COLO668 (cell line): ENCODE results near the gene GPC3.
"Not testable (repeated sequence)": the region's sequence is repeated elsewhere in the genome, so short reads cannot be mapped to it uniquely, and the experiment has no call there.

ENCODE experiments used
- DNase-seq: peaks from one replicate; lab custom pipeline; 2025; ENCODE audit not compliant: unreplicated experiment; lab: John Stamatoyannopoulos, UW

Gene GPC3

DNA sequence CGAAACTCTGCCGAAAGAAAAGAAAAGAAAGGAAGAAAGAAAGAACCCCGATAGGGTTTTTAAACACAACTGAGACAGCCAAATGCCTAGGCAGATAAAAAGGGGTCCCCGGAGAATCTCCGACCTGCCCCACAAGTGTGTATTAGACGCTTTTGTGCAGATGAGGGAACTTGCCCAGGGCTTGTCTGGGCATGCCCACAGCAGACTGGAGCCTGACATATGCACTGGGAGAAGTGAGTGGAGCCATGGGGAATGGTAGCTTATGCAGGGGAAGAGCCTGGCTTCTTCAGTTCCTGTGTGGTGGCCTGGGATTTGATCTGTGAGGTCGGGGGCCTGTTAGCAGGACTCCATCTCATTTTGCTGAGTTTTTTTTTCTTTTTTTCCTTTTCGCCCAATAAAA is 199.0 kb downstream of the GPC3 start:
- DNase-seq: peak; percentile 0

DNA sequence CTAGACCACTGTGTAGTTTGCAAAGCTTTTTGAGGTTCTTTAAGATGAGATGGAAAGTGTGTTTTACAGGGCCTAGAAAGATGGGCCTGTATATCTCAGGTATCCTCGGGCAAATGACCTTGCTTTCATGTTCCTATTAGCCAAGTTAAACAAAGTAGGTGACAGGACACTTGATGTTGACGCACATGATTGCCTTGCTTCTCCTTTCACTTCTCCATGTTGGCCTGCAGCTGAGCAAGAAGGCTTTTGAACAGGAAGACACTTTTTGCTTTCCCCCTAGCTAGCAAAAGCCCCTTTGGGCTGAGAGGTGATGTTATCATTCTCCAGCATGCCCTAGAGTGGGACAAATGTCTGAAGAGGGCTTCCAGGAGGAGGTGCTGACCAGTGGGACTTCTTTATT is 202.1 kb downstream of the GPC3 start:
- no peak for DNase-seq

DNA sequence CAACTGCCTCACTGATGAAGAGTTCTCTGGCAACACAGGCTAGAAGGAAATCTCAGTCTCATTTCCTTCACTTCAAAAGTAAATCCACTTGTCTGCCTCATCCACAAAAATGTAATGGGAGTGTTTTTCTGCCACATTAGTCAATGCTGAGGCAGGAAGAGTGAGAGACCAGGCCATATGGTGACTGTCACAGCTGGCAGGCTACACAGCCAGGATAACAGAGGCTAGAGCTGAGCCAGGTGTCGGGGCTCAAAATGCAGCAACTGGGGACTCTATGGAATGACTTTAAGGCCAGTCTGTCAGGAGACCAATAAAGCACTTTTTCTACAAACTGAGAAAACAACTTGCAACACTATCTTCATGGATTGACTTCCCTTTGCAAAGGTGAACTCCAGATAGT is 204.2 kb downstream of the GPC3 start:
- DNase-seq: no peak

GRCh38 chrX:133776072-133776471 is 209.3 kb downstream of the GPC3 start:
- DNase-seq: peak; percentile 7

- no peak for DNase-seq
These were observed 210.6 kb downstream of the GPC3 start for GRCh38 chrX:133774807-133775206.

DNA sequence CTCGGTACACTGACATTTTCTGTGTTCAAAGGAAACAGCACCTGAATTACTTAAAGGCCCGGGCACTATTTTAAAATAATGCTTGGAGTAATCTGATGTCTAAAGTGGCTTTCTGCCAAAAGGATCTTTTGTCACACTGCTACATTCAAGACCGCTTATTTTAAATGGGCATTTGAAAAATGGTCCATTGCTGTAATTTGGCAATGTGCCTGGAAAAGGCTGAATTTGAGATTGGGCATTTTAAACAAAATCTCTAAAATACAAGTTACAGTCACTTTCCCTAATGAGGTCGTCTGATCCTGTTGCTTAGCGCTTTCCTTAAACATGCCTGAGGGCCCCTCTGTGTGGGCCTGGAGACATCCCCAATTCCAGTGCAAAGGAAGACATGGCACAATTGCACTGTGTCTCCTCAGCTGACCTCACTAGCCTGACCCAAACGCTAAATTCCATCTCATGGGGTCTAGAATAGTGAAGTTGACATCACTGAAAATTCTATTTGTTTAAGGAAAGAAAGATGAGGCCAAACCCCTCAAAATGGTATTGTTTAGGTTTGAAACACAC is 214.2 kb downstream of the GPC3 start:
- no peak for DNase-seq

DNA sequence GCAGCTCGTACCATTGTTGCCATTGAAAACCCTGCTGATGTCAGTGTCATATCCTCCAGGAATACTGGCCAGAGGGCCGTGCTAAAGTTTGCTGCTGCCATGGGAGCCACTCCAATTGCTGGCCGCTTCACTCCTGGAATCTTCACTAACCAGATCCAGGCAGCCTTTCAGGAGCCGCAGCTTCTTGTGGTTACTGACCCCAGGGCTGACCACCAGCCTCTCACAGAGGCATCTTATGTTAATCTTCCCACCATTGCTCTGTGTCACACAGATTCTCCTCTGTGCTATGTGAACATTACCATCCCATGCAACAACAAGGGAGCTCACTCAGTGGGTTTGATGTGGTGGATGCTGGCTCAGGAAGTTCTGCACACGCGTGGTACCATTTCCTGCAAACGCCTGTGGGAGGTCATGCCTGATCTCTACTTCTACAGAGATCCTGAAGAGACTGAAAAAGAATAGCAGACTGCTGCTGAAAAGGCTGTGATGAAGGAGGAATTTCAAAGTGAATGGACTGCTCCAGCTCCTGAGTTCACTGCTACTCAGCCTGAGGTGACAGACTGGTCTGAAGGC is 222.3 kb downstream of the GPC3 start:
- DNase-seq: not testable (repeated sequence)

GRCh38 chrX:133754657-133755056 is 230.7 kb downstream of the GPC3 start:
- DNase-seq: no peak

GRCh38 chrX:133749951-133750350 is 235.4 kb downstream of the GPC3 start:
- no peak for DNase-seq

DNA sequence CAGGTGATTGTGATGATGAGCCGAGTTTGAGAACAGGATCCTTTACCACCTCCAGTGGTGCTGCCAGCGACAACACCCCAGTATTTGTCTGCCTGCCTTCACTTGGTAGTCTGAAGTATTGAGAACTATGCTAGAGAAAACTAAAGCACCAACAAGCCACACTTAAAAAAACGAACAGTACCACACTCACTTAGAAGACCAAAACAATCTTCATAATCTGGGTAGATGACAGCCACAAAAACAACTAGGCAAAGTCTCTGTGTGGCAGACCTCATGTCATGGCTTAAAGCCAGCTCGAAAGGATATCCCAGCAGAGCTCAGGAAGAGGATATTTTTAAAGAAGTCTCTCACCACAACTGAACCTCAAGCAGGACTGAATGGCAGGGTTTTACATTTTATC is 236.0 kb downstream of the GPC3 start:
- no peak for DNase-seq

DNA sequence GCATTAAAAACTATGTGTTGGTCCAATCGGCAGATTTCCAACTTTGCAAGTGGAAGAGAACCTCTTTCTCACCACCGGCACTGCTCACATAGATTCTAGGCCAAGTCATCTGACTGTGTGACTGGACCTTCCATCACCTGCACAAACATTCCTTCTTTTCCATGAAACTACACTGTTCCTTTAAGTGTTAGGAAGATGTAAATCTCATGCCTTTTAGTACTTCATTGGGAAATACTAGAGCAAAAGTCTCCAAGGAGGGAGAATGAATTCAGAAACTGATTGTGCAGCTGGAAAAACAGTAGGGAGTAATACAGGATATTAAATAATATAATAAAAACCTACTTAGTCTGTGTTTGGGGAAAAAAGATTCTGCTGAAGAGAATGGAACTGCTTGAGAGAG is 238.2 kb downstream of the GPC3 start:
- no peak for DNase-seq

- no peak for DNase-seq
These were observed 238.8 kb downstream of the GPC3 start for GRCh38 chrX:133746593-133746992.

GRCh38 chrX:133745349-133745748 is 240.0 kb downstream of the GPC3 start:
- no peak for DNase-seq

DNA sequence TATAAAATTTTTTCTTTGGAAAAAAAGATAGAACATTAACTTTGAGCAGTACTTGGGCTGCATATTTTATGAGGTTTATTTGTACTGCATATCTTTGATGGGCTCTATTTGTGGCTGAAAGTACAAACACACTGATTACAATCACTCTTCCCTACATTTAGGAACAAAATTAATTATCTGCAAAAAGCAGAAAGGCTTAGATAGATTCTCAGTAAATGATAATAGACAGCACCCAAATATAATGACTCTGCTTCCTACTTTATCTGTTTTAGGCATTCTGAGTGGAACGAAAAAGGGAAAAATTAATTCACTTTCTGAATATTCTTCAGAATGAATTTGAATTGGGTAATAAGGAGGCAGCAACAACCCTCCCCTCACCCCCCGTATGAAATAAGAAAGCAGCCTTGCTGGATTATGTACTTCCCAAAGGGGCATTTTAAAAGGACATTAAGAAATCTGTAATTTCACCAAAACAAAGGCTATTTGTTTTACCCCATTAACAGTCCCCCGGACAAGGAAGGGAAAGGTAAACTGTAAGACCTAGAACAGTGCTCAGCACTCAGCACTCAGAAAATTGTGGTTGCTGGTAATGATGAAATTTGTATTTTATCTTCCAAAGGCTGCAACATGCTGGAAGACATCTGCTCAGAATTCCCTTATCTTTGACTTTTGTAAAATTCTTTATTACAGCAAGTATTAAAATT is 242.6 kb downstream of the GPC3 start:
- no peak for DNase-seq

GRCh38 chrX:133741303-133741702 is 244.1 kb downstream of the GPC3 start:
- no peak for DNase-seq

- peak; percentile 6 for DNase-seq
These were observed 258.8 kb downstream of the GPC3 start for GRCh38 chrX:133726642-133727041.

DNA sequence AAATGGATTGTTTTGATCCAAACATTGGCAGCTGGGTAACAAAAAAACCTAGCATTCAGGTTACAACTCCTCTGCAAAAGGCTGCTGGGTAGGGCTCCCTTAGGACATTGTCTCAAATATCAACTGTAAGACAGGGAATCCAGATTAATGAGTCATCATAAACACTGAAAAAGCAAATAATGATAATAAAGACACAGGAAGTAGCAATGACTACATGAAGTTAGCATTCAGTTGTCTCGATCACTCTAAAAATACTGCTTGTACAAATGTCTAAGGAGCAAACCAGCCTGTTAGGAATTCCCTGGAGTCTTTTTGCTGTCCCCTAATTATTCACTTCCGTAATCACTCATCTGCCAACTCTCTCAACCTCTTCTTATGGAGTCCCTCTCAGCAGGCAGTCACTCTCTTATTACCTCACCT is 259.2 kb downstream of the GPC3 start:
- peak; percentile 21 for DNase-seq

- no peak for DNase-seq
These were observed 261.5 kb downstream of the GPC3 start for GRCh38 chrX:133723930-133724329.

- no peak for DNase-seq
These were observed 262.6 kb downstream of the GPC3 start for GRCh38 chrX:133722756-133723155.

DNA sequence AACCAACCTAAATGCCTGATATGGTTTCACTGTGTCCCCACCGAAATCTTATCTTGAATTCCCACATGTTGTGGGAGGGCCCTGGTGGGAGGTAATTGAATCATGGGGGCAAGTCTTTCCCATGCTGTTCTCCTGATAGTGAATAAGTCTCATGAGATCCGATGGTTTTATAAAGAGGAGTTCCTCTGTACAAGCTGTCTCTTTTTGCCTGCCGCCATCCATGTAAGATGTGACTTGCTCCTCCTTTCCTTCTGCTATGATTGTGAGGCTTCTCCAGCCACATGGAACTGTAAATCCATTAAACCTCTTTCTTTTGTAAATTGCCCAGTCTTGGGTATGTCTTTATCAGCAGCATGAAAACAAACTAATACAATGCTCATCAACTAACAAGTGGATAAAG is 265.1 kb downstream of the GPC3 start:
- not testable (repeated sequence) for DNase-seq

GRCh38 chrX:133715715-133716114 is 269.7 kb downstream of the GPC3 start:
- DNase-seq: no peak

DNA sequence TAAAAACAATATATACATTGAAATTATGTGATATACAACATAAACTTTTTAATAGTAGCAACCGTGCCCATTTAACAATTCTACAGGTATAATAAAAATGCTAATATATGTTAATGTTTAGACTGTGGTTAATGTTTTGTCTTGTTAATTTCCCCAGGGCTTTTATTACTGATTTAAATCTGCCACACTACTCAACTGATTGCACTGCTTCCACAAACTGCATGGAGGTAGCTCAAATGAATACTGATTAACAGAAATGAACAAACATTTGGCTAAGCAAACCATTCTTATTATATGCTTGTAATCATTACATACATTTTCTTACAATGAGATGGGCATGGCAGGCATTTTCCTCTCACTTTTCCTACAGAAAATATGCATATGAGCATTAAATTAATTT is 275.9 kb downstream of the GPC3 start:
- DNase-seq: no peak

GRCh38 chrX:133706890-133707289 is 278.5 kb downstream of the GPC3 start:
- no peak for DNase-seq
